Stimulated activated CD8-positive, alpha-beta memory T cell treated with anti-CD3 and anti-CD28 coated beads, Interleukin-15, amount 100 ng/mL, for 4 hours (primary cell): ENCODE measurements around the gene PACRGL.
"Not testable (repeated sequence)": the region's sequence is repeated elsewhere in the genome, so short reads cannot be mapped to it uniquely, and the experiment has no call there.

ENCODE experiments used
- DNase-seq, 2 donors: peaks; one replicate each; pipeline ENCODE4 v3.0.0-alpha.2; 2020; ENCODE audit warnings: low read depth in 2 of 2

The PACRGL gene

DNA sequence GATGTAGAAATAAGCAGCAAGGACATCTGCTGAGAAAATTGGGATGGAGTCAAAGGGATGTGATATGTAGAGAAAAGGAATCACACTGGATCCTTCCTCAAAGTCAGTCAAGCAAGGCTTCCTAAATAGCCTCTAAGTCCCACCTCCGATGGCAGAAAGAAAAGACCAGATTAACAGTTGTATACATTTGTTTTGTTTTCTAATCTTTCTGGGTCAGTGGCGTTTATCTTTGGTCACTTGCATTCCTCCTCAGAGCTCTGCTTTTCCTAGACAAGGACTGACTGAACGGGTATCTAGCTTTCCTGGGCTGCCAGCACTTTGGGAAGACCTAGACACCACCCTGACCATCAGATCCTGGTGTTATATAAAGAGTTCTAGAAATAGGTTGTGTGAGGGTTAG lies 23.2 kb downstream of the PACRGL start:
- no peak for DNase-seq

DNA sequence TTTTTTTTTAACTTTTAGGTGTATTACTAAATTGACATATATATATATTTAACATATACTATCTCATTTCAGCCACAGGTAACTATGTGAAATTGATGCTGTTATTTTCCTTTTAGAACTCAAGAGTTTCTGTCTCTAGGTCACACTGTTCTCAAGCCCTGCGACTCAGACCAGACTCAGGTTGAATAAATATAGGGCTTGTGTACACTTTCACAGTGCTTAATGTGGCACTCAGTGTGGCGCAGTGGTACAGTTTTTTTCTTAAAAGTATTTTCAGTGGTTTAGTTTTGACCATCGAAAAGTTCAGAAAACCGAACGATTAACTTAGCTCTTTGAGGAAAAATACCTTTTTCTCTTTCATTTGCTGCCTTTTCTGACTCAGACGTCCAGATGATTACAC lies 24.7 kb downstream of the PACRGL start:
- no peak for DNase-seq

DNA sequence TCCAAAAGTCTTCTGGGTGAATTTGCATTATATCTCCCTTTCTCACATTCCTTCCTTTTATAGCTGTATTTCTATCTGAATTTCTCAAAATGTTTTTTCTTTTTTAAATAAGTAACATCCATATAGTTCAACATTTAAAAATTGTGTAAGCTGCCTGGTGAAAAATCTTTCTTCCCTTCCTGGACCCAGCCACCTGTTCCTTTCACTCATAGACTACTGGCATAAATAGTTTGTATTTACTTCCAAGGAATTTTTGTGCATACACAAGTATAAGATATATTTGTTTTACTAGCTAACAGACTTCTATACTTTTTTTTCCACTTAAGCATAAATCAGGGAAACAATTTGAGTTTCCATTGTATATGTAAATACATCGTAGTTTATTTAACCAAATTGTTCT lies 35.7 kb downstream of the PACRGL start:
- DNase-seq = no peak

DNA sequence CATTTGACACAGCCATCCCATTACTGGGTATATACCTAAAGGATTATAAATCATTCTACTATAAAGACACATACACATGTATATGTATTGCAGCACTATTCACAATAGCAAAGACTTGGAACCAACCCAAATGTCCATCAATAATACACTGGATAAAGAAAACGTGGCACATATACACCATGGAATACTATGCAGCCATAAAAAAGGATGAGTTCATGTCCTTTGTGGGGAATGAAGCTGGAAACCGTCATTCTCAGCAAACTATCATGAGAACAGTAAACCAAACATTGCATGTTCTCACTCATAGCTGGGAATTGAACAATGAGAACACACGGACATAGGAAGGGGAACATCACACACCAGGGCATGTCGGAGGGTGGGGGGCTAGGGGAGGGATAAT lies 45.7 kb downstream of the PACRGL start:
- DNase-seq = not testable (repeated sequence)

DNA sequence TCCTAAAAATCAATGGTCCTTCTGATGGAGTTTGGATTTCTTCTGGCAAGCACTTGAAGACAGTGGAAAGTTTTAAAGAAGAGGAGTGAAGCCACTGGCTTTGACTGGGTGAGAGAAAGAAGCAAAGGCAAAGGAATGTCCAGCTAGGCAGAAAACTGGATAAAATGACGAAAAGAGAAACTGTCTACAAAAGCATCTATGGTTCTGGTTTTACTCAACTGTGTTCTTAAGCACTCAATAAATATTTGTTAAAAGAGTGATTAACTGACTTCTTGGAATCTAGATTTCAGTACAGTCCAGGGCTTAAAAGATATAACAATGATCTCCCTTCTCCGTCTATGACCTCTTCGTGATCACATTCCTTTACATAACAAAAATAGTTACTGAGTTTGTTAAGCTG lies 52.4 kb downstream of the PACRGL start:
- DNase-seq = no peak

DNA sequence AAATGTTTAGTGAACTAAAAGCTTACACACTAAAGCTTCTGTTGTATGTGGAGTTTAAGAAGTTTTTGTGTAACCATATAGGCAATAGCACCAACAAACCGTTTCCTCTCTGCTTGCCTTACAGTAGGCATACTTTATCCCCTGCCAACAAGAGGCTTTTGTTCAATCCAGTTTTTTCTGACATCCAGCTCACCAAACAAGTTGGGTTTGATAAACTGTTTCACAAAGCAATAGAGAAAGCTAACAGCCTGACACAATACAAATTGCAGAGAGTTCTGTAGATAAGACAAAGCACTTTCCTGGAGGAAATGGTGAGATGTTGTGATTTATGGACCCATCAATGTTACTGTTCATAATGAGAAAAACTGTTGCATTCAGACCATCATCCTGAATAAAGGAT lies 53.8 kb downstream of the PACRGL start:
- no peak for DNase-seq

DNA sequence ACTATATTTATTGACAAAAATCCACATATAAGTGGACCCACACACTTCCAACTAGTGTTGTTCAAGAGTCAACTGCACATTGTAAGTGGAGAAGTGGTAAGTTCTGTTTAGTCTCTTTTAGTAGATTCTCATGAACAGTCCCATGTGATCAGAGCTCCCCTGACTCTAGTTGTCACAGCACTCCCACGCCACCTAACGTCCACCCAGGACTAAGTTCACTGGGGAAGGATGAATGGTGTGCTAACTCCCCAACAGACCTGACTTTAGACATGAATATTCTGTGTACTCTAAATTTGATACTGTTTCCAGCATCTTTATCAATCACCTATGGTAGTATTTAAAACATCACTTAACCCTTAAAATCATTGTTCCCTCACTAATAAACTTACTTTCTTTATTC lies 59.8 kb downstream of the PACRGL start:
- no peak for DNase-seq

DNA sequence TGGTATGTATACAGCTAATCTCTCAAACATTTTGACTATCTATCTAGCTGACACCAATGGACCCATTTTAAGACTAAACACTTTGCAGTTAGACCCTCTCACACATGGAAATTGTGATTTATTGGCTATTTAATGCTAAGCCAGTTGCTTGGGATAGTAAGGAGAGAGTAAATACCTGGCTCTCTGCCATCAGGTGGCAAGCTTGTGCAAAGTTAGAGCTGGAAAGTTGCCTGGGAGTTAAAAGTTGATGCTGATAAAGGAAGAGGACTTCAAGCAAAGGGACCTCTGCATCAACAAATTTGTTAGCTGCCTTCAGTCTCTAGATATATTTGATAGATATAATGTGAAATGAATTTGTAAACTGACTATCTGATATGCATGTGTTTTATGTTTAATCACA lies 61.1 kb downstream of the PACRGL start:
- DNase-seq = no peak

DNA sequence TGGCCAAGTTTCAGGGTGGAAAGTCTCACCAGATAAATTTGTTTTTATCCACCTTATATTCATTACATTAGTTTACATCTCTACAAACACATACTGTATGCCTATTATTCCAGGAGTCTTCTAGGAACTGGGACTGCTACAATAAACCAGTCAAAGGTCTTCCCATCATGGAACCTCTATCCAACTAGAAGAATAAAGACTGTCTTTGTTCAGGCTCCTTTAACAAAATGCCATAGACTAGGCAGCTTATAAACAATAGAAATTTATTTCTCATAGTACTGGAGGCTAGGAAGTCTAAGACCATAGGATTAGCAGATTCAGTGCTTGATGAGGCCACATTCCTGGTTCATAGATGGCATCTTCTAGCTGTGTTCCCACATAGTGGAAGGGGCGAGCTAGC lies 61.6 kb downstream of the PACRGL start:
- no peak for DNase-seq

DNA sequence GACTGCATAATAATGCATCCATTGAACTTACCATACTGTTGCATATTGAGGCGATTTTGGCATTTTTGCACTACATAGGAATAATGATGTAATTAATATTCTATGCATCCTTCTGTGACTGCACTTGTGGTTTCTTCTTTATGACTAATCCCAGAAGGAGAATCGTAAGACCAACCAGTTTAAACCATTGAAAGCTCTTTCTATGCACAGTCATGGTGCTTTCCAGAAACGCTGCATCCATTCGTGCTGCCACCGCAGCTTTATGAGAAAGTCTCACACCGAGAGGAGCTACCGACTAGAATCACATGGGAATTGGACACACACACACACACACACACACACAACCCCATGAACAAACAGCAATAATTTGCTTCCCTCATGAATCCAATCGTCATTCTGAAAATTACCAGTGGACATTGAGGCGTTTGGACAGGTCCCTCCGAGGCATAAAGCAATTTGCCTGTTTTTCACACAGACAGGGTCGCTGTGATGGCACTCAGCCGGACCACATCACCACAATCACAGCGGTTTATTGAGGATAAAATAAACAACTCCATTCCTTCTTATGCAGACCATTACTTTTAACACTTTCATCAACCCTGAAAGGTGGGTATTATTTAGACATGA lies 64.2 kb downstream of the PACRGL start:
- no peak for DNase-seq

DNA sequence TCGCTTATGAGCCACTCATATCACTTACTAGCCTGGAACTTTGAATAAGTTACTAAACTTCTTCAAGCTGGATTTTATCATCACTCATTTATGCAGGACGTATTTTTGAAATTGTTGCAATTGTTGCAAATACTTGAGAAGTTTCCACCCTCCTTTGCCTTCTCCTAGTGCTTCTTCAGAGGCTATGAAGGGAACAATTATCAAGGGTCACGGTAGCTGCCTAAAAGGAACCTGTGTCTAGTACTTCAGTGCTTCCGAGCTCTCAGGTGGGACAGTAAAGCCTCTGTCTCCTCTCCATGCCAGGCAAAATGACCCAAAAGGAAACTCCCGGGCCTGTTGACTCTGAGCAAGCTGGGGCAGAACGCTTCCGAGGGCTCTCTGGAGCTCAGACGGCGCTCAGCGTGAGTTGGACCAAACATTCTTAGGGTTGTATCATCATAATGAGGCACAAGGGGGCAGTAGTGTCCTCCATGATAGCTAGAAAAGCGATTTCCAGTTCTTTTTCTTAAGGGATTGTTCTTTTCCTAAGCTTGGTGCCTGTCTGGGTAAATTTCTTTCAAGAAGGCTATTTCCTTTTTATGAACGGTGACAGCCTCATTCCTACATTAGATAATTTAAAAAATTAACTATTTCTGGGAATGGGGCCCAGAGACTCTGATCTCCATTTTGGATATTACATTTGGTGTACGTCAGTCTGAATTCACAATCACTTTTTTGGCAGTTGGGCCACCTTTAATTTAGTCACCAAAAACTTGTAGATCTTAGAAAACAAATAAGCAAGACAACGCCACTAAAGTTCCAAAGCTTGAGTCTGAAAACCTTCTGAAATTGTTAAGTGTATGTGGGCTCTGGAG lies 73.1 kb downstream of the PACRGL start:
- no peak for DNase-seq

DNA sequence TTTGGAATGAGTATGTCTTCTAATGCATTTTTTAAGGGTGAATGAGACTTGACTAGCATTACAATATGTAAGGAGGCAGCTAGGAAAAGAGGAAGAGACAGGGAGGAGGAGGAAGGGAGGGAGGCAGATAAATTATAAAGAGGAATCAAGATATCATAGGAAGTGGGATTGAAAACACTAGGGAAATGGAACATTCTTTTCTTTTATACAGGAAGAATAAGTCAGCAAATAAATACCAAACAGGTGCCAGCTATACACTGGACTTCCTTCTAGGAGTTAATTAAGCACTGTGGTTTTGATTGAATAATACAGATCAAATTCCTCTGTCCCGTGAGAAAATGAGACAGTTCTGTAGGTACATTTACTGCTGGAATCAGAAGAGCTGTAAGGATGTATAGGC lies 78.6 kb downstream of the PACRGL start:
- no peak for DNase-seq

DNA sequence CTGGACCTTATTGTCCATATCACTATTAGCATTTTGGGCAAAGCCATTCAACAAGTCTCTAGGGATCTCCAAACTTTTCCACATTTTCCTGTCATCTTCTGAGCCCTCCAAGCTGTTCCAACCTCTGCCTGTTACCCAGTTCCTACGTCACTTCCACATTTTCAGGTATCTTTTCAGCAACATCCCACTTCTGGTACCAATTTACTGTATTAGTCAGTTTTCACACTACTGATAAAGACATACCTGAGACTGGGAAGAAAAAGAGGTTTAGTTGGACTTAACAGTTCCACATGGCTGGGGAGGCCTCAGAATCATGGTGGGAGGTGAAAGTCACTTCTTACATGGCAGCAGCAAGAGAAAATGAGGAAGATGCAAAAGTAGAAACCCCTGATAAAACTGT lies 82.9 kb downstream of the PACRGL start:
- not testable (repeated sequence) for DNase-seq

DNA sequence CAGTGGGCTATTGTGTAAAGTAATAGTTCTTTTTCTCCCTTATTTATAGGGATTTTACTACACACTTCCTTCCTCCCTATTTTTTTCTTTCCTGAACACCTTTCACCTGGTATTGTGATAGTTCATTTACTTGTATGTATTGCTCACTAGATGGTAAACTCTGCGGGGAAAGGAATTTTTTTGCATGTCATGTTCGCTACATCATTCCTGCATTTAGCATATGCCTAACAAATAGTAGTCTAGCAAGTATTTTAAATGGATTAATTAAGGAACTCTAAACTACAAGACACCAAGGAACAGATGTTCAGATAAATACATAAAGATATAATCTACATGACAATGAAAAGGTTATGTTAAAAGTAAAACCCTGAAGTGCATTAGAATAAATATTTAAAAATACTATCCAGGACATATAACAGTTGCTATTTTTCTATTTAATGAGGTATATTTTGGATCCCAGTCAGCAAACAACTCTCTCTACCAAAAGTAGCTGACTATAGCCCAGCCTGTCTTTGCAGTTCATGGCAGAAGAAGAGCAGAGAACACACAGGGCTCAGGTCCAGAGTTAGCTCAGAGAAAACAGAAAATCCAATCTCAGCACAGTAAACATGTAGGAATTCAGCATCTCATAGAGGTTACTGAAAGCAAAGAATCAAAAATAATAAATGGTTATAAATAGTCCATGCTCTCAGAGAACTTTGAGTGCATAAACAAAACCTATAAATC lies 87.8 kb downstream of the PACRGL start:
- DNase-seq = no peak
